ENCODE data around the gene POP4. TPM values are rescaled to one million over a fixed set of nuclear protein-coding genes. Genes with fewer than 3 reads are reported as not detected.

POP4 gene
- total RNA-seq, 1 donor from 2014 or later: 119 TPM

DNA sequence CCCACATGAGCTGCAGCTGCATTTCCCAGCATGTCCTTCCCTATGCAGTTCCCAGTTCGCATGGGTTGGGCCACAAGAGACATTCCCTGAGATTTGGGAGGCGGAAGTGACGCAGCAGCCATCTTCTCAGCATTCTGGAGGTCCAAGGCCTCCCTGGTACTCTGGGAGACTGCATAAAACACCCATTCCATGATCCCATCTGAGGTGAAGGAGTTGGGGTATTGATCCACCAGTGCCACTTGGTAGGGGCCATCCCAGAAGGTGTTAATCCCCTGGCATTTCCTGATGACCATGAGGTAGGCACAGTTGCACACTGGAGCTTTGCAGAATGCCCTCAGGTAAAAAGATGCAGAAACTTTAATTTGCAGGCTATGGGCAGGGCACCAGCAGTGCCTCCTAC lies 25.4 kb downstream of the POP4 start:
- Mint-ChIP-seq H3K9me3 (no peaks in the 10 kb centered on the region), H3K36me3 (ENCODE audit: low read depth) (no peaks in the 10 kb centered on the region)

DNA sequence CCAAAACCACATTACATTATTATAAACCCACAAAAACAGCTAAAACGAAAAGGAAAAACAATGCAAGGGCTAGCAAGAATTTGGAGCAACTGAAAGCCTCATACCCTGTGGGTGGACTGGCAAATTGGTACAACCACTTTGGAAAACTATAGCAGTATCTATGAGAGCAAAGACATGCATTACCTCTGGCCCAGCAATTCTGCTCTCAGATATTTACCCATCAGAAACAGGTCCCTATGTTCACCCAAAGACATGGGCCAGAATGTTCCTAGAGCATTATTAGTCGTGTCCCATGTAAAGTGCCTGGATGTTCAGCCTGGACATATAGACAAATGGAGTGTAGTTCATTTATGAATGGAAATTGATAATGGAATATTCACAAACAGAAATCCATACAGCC lies 27.9 kb downstream of the POP4 start:
- intact Hi-C loops (cut with micrococcal nuclease): no loop called here
- DNase-seq (ENCODE audit: low spot score): no peak
- no peak overlapping the region for H3K27ac Mint-ChIP-seq
- no peaks in the 10 kb centered on the region for H3K4me1 Mint-ChIP-seq (ENCODE audit: low read depth)
- no peaks in the 10 kb centered on the region for H3K9me3 Mint-ChIP-seq
- no peaks in the 10 kb centered on the region for H3K36me3 Mint-ChIP-seq (ENCODE audit: low read depth)
- H3K27me3 Mint-ChIP-seq (ENCODE audit: insufficient read depth): peaks cover 3% of the 10 kb centered on the region
- no peak overlapping the region for H3K4me3 Mint-ChIP-seq

More for the DNA sequence above, 25.4 kb downstream of the POP4 start:
- no peak overlapping the region for H3K4me3 Mint-ChIP-seq
- intact Hi-C loops (cut with micrococcal nuclease): no loop called here
- peaks cover 3% of the 10 kb centered on the region for H3K27me3 Mint-ChIP-seq (ENCODE audit: insufficient read depth)
- no peak for DNase-seq (ENCODE audit: low spot score)
- no peak overlapping the region for H3K27ac Mint-ChIP-seq
- H3K4me1 Mint-ChIP-seq (ENCODE audit: low read depth): no peaks in the 10 kb centered on the region

DNA sequence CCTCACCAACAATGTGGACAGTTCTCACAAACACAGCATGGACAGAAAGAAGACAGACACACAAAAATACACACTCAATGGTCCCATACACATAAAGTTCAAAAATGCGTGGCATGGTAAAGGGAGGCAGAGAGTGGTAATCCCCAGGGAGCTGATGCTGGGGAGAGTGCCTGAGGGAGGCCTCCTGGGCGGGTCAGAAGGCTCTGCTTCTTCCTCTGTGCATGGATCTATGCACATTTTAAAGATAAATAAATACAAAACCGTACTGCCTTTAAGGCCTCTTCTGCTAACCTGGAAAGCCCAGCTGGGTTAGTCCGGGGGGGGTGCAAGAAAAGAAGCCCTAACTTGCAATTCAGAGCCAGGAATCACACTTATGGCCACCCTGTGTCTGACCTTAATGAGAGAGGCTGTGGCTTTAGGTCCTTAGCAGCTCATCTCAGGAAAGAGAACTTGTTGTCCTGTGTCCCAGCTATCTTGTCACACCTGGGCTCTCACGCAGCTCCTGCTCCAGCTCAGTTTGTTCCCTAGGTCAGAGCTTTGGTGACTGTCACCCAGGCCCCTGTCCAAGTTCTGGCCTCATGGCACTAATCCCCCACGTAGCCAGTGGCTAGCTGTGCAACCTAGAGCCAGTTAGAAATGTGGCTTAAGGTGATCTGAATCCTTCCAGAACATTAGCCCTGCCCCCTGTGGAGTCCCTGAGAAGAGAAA lies 28.5 kb downstream of the POP4 start:
- H3K4me1 Mint-ChIP-seq (ENCODE audit: low read depth): no peaks in the 10 kb centered on the region
- intact Hi-C loops (cut with micrococcal nuclease): no loop called here
- H3K27me3 Mint-ChIP-seq (ENCODE audit: insufficient read depth): peaks cover 3% of the 10 kb centered on the region
- DNase-seq (ENCODE audit: low spot score): no peak
- no peak overlapping the region for H3K4me3 Mint-ChIP-seq
- H3K36me3 Mint-ChIP-seq (ENCODE audit: low read depth): no peaks in the 10 kb centered on the region
- no peaks in the 10 kb centered on the region for H3K9me3 Mint-ChIP-seq
- no peak overlapping the region for H3K27ac Mint-ChIP-seq

DNA sequence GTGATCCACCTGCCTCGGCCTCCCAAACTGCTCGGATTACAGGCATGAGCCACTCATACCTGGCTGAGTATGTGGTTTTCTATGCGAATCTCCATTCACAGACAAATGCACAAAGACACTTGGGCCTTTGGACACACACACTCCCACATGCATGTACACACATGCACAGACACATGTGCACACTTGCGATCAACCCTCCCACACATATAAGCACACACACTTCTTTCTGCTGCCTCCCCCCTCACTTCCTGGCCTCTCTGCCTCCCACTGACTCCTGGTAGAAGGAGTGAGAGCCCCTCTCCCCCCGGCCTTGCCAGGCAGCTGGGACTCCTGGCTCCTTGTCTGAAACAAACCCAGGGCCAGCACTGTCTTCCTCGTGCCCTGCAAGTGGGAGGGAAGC lies 29.9 kb downstream of the POP4 start:
- Mint-ChIP-seq H3K36me3 (ENCODE audit: low read depth) (no peaks in the 10 kb centered on the region), H3K27ac (no peak overlapping the region), H3K4me1 (ENCODE audit: low read depth) (no peaks in the 10 kb centered on the region), H3K9me3 (no peaks in the 10 kb centered on the region), H3K4me3 (no peak overlapping the region), H3K27me3 (ENCODE audit: insufficient read depth) (peaks cover 2% of the 10 kb centered on the region)
- DNase-seq (ENCODE audit: low spot score): no peak
- intact Hi-C loops (cut with micrococcal nuclease): no loop called here

DNA sequence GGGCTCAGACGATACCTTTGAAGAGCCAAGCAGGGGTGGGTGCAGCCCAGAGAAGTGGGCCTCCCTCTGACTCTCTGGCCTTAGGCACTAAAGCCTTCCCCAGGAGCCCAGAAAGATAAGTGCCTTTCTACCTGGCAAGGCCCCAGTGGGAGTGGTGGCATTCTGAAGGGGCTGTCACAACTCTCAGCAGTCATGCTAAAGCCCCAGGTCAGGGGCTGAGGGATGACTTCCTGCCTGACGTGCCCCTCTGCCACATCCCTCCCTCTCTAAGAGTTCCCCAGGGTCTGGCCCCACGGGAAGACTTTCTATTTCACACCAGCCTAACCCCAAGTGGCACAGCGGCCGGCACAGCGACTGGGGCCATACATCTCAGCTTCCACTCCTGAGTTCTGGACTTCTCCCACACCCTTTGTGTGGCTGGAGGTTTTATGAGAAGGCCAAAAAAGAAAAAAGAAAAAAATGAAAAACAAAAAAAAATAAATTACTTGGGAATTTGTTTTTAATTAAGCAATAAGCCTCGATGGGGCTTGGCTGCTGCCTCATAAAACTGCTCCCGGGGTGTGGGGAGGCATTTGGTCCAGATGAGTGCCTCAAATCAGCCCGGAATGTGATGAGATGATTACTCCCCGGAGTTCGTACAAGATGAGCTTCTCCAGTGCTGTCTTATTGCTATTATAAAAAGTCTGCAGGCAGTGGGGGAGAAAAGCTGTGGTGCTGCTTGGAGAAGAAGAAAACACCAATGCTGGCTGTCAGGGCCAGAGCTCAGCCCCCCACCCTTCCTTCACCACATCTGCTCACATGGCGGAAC lies 30.7 kb downstream of the POP4 start:
- Mint-ChIP-seq H3K27me3 (ENCODE audit: insufficient read depth) (peaks cover 4% of the 10 kb centered on the region), H3K4me1 (ENCODE audit: low read depth) (no peaks in the 10 kb centered on the region), H3K9me3 (no peaks in the 10 kb centered on the region), H3K36me3 (ENCODE audit: low read depth) (no peaks in the 10 kb centered on the region), H3K4me3 (no peak overlapping the region), H3K27ac (no peak overlapping the region)
- intact Hi-C loops (cut with micrococcal nuclease): no loop called here
- DNase-seq (ENCODE audit: low spot score): no peak

DNA sequence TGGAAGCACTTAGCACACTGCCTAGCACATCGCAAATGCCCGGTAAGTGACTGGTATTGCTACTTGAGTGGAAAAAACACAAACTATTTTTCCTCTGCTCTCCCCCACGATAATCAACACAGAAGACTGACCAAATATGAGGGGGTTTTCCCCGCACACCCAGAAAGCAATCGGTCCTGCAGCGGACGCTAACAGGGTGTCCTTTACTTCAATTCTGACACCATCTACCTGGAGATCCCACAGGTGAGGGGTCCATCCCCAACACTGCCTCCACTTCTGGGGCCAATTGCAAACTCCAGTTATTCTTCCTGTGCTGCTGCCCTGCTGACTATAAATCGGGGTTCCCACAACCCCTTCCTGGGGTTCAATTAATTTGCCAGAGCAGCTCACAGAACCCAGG lies 33.0 kb downstream of the POP4 start:
- intact Hi-C loops (cut with micrococcal nuclease): no loop called here
- H3K27ac Mint-ChIP-seq: no peak overlapping the region
- peaks cover 6% of the 10 kb centered on the region for H3K27me3 Mint-ChIP-seq (ENCODE audit: insufficient read depth)
- no peaks in the 10 kb centered on the region for H3K36me3 Mint-ChIP-seq (ENCODE audit: low read depth)
- H3K4me3 Mint-ChIP-seq: no peak overlapping the region
- no peak for DNase-seq (ENCODE audit: low spot score)
- H3K9me3 Mint-ChIP-seq: no peaks in the 10 kb centered on the region
- H3K4me1 Mint-ChIP-seq (ENCODE audit: low read depth): no peaks in the 10 kb centered on the region

DNA sequence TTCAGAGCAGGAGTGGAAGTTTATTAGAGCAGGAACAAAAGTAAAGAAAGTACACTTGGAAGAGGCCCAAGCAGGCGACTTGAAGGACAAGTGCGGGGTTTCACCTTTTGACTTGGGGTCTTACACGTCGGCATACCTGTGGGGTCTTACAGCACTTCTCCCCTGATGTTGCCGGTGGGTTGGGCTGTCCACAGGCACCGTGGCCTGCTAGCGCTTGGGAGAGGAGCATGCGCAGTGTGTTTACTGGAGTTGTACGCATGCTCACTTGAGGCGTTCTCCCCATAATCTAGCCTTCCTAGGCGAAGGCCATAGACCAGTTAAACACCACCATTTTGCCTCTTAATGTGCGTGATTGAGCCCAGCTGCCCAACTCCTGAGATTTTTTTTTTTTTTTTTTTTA lies 34.1 kb downstream of the POP4 start:
- no peak overlapping the region for H3K27ac Mint-ChIP-seq
- DNase-seq (ENCODE audit: low spot score): no peak
- peaks cover 6% of the 10 kb centered on the region for H3K27me3 Mint-ChIP-seq (ENCODE audit: insufficient read depth)
- intact Hi-C loops (cut with micrococcal nuclease): no loop called here
- no peaks in the 10 kb centered on the region for H3K36me3 Mint-ChIP-seq (ENCODE audit: low read depth)
- no peak overlapping the region for H3K4me3 Mint-ChIP-seq
- H3K4me1 Mint-ChIP-seq (ENCODE audit: low read depth): peaks cover 7% of the 10 kb centered on the region
- no peaks in the 10 kb centered on the region for H3K9me3 Mint-ChIP-seq

DNA sequence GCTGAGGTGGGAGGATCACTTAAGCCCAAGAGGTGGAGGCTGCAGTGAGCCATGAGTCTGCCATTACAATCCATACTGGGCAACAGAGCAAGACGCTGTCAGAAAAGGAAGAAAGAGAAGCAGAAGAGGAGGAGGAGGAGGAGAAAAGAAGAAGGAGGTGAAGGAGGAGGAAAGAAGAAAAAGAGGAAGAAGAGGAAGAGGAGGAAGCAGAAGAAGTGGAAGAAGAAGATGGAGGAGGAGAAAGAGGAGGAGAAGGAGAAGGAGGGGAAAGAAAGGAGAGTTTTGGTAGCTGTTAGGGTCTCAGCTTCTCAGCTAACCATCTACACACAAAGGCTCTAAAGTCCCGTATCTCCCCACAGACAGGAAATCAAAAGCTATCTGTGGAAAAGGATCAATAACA lies 35.5 kb downstream of the POP4 start:
- intact Hi-C loops (cut with micrococcal nuclease): no loop called here
- Mint-ChIP-seq H3K27me3 (ENCODE audit: insufficient read depth) (peaks cover 6% of the 10 kb centered on the region), H3K27ac (no peak overlapping the region), H3K36me3 (ENCODE audit: low read depth) (no peaks in the 10 kb centered on the region), H3K4me3 (no peak overlapping the region), H3K9me3 (no peaks in the 10 kb centered on the region), H3K4me1 (ENCODE audit: low read depth) (peaks cover 20% of the 10 kb centered on the region)
- no peak for DNase-seq (ENCODE audit: low spot score)

DNA sequence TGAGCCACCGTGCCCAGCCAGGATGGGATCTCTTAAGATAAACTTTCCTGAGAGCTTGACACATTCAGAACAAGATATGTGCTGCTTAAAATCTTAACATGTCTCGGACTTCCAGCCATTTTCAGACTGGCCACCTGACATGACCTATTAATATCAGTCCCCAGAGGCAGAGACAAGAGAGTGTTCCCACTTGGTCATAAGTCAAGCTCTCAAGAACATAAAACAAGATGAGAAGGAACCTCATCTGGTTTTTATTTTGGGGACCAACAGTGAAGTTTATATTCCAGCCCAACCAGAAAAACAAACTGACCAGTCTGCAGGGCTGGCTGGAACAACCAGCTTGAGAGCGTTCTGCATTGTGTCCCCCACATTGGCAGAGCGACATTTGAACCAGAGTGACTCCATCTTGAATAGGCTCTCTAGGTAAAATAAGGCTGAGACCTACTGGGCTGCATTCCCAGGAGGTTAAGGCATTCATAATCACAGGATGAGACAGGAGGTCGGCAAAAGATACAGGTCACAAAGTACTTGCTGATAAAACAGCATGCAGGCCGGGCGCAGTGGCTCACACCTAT lies 37.4 kb downstream of the POP4 start:
- no peak overlapping the region for H3K27ac Mint-ChIP-seq
- peaks cover 20% of the 10 kb centered on the region for H3K4me1 Mint-ChIP-seq (ENCODE audit: low read depth)
- no peaks in the 10 kb centered on the region for H3K36me3 Mint-ChIP-seq (ENCODE audit: low read depth)
- H3K4me3 Mint-ChIP-seq: no peak overlapping the region
- H3K9me3 Mint-ChIP-seq: no peaks in the 10 kb centered on the region
- intact Hi-C loops (cut with micrococcal nuclease): no loop called here
- DNase-seq (ENCODE audit: low spot score): no peak
- peaks cover 6% of the 10 kb centered on the region for H3K27me3 Mint-ChIP-seq (ENCODE audit: insufficient read depth)

DNA sequence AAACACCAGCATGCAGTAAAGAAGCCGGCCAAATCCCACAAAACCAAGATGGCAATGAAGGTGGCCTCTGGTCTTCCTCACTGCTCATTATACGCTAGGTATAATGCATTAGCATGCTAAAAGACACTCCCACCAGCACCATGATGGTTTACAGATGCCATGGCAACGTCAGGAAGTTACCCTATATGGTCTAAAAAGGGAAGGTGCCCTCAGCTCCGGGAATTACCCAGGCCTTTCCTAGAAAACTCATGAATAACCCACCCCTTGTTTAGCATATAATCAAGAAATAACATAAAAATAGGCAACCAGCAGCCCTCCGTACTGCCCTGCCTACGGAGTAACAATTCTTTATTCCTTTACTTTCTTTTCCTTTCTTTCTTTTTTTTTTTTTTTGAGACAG lies 38.1 kb downstream of the POP4 start:
- no peak for DNase-seq (ENCODE audit: low spot score)
- Mint-ChIP-seq H3K4me1 (ENCODE audit: low read depth) (peaks cover 20% of the 10 kb centered on the region), H3K9me3 (no peaks in the 10 kb centered on the region), H3K27ac (no peak overlapping the region), H3K36me3 (ENCODE audit: low read depth) (no peaks in the 10 kb centered on the region), H3K4me3 (no peak overlapping the region), H3K27me3 (ENCODE audit: insufficient read depth) (peaks cover 6% of the 10 kb centered on the region)
- intact Hi-C loops (cut with micrococcal nuclease): no loop called here

DNA sequence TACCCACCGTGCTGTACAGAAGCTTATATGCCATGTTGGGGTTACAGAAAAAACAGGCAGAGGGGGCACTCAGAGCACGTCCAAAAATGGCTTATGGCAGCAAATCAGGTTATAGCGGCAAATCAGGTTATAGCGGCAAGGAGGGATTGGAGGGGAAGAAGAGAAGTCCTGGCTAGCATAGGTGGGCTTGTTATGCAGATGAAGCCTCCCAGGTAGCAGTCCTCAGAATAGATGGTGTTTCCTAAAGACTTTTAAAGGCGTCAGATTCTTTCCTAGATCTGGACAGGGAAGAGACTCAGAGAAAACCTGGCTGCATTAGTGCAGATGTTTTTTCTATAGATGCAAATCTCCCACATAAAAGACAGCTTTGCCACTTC lies 39.4 kb downstream of the POP4 start:
- Mint-ChIP-seq H3K4me3 (no peak overlapping the region), H3K36me3 (ENCODE audit: low read depth) (no peaks in the 10 kb centered on the region), H3K27ac (no peak overlapping the region), H3K27me3 (ENCODE audit: insufficient read depth) (peaks cover 4% of the 10 kb centered on the region), H3K4me1 (ENCODE audit: low read depth) (peaks cover 20% of the 10 kb centered on the region), H3K9me3 (no peaks in the 10 kb centered on the region)
- no peak for DNase-seq (ENCODE audit: low spot score)
- intact Hi-C loops (cut with micrococcal nuclease): no loop called here

DNA sequence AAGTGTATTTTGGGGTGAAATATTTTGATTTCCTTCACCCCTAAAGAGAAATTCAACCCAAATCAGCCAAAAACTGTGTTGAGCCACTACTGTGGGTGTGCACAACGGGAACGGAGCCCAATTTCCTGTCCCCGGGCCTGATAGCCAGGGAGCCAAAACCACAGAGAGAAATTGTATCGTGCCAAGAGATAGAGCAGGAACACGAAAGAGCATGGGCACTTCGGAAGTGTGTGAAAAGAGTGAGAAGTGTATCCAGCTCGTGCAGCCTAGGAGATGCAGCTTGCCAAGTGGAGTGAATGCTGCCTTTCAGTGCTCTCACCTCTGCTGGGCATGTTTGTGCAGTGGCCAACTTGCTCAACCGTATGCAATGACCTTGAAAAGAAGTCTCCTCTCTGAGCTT lies 39.8 kb downstream of the POP4 start:
- no peak overlapping the region for H3K4me3 Mint-ChIP-seq

DNA sequence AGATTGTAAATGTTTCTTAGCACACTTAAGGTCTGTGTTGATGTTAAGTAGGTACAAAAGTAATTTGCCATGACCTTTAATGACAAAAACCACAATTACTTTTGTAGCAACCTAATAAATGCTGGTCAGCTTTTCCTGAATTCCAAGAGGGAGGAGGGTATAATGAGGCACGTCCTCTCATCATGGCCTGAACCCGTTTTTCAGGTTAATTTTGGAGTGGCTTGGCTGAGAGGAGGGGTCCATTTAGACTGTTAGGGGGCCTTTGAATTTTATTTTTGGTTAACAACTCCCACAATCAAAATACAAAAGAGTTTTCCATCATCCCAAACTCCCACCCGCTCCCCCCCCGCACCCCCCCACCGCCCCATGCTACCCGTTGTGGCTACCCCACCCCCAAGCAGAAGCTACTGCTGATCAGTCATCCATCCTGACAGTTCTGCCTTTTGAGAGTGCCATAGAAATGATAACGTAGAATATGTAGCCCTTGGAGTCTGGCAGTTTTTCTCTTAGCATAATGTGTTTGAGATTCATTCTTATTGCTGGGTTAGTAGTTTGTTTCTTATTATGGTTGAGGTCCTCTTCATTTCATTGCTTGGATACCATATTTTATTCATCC lies 44.8 kb downstream of the POP4 start:
- Mint-ChIP-seq H3K27me3 (ENCODE audit: insufficient read depth) (peaks cover 18% of the 10 kb centered on the region), H3K36me3 (ENCODE audit: low read depth) (no peaks in the 10 kb centered on the region), H3K9me3 (peaks cover 11% of the 10 kb centered on the region), H3K4me3 (no peak overlapping the region), H3K4me1 (ENCODE audit: low read depth) (peaks cover 29% of the 10 kb centered on the region), H3K27ac (no peak overlapping the region)
- intact Hi-C loops (cut with micrococcal nuclease): no loop called here
- DNase-seq (ENCODE audit: low spot score): no peak

More for the DNA sequence above, 39.8 kb downstream of the POP4 start:
- peaks cover 4% of the 10 kb centered on the region for H3K27me3 Mint-ChIP-seq (ENCODE audit: insufficient read depth)
- no peaks in the 10 kb centered on the region for H3K36me3 Mint-ChIP-seq (ENCODE audit: low read depth)
- intact Hi-C loops (cut with micrococcal nuclease): no loop called here
- no peak for DNase-seq (ENCODE audit: low spot score)
- no peaks in the 10 kb centered on the region for H3K9me3 Mint-ChIP-seq
- peaks cover 20% of the 10 kb centered on the region for H3K4me1 Mint-ChIP-seq (ENCODE audit: low read depth)
- peak overlapping the region; percentile 36 for H3K27ac Mint-ChIP-seq
